Measurements from ENCODE around the gene CNIH2.
"Not testable (repeated sequence)": the region's sequence is repeated elsewhere in the genome, so short reads cannot be mapped to it uniquely, and the experiment has no call there.

Gene CNIH2

DNA sequence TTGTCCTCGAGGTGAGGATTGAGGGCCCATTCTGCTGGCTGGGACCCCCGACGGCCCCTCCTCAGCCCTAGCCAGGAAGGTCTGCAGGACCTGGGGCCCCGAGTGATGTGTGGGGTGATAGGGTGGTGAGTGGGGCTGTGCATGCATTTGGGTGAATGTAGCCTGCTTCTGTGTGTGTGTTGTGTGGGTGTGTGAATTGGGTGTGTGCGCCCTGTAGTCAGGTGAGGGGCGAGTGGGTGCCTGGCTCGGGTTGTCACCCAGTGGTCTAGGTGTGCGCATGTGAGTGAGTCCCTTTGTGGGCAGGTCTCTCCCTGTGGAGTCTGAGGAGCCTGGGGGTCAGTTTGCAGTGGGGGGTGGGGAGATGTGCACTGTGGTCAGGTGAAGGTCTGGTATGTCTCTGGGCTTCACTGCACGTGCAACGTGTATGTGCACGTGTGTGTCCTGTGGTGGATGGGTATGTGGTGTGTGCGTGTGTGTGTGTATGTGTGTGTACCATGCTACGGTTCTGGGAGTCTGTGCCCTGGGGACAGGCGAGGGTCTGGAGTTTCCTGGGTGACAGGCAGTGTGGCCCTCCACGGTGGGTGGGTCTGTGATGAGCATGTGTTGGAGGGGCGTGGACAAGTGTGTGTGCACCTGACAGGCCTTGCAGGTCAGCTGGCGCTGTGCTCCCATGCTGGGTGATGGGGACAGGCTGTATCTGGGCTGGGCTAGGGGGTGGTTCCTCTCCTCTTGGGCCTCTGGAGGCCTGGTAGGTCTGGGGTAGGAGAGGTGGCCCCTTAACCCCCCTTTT, 14.8 kb downstream of the CNIH2 start:
- no peak for DNase-seq (ENCODE audit: low read depth)

DNA sequence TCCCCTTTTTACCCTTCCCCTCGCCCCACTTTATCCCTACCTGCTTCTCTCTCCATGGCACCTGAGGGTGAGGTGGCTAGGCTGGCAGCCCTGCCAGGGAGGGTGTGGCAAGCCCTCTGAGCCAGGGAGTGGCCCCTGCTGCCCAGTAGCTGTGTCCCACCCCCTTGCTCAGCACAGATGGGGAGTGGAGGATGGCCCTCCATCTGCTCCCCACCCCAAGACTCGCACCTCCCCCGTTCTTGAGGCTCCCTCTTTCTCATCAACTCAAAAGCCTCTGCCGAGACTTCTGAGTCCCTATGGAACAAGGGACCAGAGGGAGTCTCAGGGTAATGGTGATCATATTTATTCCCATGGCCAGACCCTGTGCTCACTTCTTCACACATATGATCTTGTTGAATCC, 15.4 kb downstream of the CNIH2 start:
- no peak for DNase-seq (ENCODE audit: low read depth)

- no peak for DNase-seq (ENCODE audit: low read depth)
These were observed 16.0 kb downstream of the CNIH2 start for GRCh38 chr11:66293777-66294625.

DNA sequence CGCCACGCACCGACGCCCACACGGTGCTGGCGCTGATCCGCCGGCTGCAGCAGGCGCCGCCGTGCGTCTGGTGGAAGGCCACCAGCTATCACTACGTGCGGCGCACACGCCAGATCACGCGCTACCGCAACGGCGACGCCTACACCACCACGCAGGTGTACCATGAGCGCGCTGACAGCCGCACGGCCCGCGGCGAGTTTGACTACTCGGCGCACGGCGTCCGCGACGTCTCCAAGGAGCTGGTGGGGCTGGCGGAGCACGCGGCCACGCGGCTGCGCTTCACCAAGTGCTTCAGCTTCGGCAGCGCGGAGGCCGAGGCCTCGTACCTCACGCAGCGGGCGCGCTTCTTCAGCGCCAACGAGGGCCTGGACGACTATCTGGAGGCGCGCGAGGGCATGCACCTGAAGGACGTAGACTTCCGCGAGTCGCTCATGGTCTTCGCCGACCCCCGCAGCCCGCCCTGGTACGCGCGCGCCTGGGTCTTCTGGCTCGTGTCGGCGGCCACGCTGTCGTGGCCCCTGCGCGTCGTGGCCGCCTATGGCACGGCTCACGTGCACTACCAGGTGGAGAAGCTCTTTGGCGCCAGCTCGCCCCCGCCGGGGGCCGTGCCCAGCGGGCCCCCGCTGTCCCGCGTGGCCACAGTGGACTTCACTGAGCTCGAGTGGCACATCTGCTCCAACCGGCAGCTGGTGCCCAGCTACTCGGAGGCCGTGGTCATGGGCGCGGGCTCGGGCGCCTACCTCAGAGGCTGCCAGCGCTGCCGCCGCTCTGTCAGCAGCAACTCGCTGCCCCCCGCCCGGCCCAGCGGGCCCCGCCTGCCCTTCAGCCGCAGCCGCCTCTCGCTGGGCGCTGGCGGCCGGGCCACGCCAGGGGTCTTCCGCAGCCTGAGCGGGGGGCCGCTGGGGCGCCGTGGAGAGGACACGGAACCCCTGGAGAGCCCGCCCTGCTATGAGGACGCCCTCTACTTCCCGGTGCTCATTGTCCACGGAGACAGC, 16.9 kb downstream of the CNIH2 start:
- DNase-seq (ENCODE audit: low read depth), result no peak

DNA sequence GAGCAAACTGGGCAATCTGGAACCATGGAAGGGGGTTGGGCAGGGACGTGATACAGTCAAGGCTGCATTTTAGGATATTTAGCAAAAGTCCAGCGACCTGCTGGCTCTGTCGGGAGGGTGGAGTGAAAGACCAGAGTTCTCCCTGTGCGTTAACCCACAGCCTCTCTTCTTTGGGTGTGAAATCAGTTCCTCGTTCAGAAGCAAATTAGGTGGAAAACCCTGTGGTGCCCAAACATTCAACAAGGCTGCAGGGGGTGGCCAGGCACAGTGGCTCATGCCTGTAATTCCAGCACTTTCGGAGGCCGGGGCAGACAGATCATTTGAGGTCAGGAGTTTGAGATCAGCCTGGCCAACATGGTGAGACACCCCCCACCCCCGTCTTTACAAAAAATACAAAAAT, 19.6 kb downstream of the CNIH2 start:
- DNase-seq (ENCODE audit: low read depth), result no peak

- no peak for DNase-seq (ENCODE audit: low read depth)
These were observed 21.2 kb downstream of the CNIH2 start for GRCh38 chr11:66299186-66299585.

DNA sequence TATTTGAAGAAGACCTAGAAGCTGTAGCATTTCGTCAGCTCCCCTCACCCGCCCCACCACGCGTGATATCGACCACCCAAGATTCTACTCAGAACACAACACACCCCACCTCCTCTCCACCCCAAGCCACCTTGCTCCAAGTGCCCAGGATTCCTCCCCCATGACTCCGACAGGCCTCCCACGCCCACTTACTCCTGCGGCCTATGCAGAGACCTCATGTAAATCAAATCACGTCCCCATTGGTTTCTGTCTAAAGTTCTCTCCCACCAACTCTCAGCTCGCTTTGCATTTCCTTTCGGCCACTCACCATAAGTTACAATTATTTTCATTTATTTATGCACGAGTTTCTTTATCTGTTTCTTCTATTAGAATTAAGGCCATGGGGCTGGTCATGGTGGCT, 24.7 kb downstream of the CNIH2 start:
- DNase-seq (ENCODE audit: low read depth), result no peak

GRCh38 chr11:66309475-66309874, 31.5 kb downstream of the CNIH2 start:
- no peak for DNase-seq (ENCODE audit: low read depth)

- DNase-seq (ENCODE audit: low read depth), result no peak
These were observed 32.3 kb downstream of the CNIH2 start for GRCh38 chr11:66310324-66310723.

- DNase-seq (ENCODE audit: low read depth), result not testable (repeated sequence)
These were observed 32.9 kb downstream of the CNIH2 start for GRCh38 chr11:66310803-66311440.

DNA sequence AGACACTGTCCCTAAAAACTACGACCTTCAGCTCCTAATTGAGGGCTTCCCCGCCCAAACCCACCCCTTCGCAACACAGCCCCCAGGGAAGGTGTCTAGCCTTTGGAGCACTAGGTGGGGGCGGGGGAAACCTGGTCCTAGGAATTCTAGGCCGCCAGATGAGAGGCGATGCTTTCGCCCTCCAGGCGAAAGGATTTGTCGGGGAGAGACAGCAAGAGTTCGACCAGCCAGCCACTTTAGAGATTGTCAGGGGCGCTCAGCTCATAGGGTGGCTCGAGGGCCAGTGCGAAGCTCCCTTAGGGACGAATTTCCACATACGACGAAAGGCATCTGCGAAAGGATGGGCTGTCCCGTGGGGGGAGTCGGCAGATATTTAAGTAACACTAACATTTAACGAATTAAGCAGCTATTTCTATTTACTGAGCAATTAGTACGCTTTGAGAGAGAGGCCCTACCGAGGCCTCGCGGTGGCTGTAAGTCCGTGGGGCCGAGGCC, 33.5 kb downstream of the CNIH2 start:
- DNase-seq (ENCODE audit: low read depth), result no peak

DNA sequence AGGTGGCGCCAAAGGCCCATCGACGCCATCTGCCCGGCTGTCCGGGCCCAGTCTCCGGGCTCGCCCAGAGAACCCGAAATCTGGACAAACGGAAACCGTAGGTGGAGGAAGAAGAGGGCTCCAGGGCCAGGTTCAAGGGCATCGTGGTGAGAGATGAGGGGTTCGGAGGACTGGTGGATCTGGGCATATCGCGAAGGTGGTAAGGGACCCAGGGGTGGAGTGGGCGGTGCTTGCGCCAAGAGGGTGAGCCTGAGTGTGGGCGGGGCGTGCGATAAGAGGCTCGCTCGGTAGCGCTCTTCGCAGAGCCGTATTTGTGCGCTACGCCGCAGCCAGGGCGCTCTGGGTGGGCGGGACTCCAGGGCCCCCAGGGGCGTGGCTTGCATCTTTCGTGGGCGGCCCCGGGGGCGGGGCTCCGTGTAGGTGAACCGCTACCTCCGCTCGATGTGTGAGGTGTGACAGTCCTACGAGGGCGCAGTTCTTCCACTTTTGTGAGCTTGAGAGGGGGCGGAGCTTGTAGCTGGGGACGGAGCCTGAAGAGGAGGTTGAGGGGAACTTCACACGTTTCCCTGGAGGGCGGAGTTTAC, 34.1 kb downstream of the CNIH2 start:
- DNase-seq (ENCODE audit: low read depth), result peak; percentile 85

- peak; percentile 98 for DNase-seq (ENCODE audit: low read depth)
These were observed 34.8 kb downstream of the CNIH2 start for GRCh38 chr11:66312549-66313320.

DNA sequence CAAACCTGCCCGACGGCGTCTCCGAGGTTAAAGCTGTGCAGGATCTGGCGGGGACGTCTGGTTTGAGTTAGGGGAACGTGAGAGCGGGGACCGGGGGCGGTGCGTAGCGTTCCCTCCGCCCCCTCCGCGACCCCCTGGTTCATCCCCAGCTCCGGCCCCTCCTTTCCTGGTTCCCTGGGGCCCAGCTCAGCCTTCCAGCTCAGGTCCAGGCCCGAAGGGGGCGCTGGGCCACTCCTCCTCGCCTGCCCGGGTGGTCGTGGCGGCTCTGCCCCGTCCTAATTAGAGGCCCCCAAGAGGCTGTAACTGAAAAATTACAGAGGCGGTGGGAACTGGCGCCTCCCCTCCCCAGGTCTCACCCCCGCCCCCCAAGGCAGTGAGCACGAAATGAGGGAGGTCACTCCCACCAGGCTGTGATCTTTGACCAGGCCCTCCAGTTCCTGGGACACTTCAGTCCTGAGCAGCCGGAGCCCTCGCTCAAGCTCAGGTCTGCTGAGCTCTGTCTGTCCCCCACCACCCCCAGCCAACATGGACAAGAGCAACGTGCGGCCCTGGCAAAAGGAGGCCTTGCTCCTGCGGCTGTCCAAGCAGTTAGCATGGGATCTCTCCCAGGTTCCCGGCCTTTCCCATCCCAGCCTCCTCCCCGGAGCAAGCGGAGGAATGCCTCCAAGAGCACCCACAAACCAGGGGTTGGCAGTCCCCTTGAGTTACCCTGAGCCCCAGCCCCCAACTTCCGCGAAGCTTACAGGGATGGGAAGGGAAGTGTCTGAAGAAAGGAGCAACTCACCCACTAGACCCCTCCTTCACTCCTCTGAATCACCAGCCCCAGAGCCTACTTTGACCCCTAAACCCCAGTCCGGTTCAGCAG, 35.6 kb downstream of the CNIH2 start:
- no peak for DNase-seq (ENCODE audit: low read depth)

- no peak for DNase-seq (ENCODE audit: low read depth)
These were observed 36.2 kb downstream of the CNIH2 start for GRCh38 chr11:66314186-66314501.

GRCh38 chr11:66314561-66315497, 36.9 kb downstream of the CNIH2 start:
- DNase-seq (ENCODE audit: low read depth), result no peak

GRCh38 chr11:66315498-66315885, 37.5 kb downstream of the CNIH2 start:
- no peak for DNase-seq (ENCODE audit: low read depth)

Data from CMK (cell line).